Stomach smooth muscle (tissue), 2 donors: ENCODE measurements around the gene ATP2B1.
A peak's percentile ranks its signal among the peaks of the same experiment; 100 is the strongest.

Source experiments
- H3K27ac ChIP-seq: one replicate; pipeline ENCODE4 v1.7.0; 2013; ENCODE audit warnings: mild to moderate bottlenecking, low read length, inconsistent platforms
- H3K27me3 ChIP-seq, 2 donors: one replicate each; pipeline ENCODE4 v1.7.0; 2013; ENCODE audit warnings: low read length in 2 of 2; ENCODE audit not compliant: insufficient read depth in 2 of 2, control insufficient read depth in 1 of 2
- H3K36me3 ChIP-seq, 2 donors: one replicate each; pipeline ENCODE4 v1.7.0; 2013; ENCODE audit warnings: low read length in 2 of 2; ENCODE audit not compliant: control insufficient read depth in 2 of 2, insufficient read depth in 2 of 2
- H3K4me1 ChIP-seq: one replicate; pipeline ENCODE4 v1.7.0; 2013; ENCODE audit warnings: low read length; ENCODE audit not compliant: control insufficient read depth, insufficient read depth
- H3K4me3 ChIP-seq, 2 donors: one replicate each; pipeline ENCODE4 v1.7.0; 2013; ENCODE audit warnings: low read length in 2 of 2
- H3K9ac ChIP-seq, 2 donors: one replicate each; pipeline ENCODE4 v1.7.0; 2013; ENCODE audit warnings: low read length in 2 of 2, mild to moderate bottlenecking in 1 of 2
- H3K9me3 ChIP-seq, 2 donors: one replicate each; pipeline ENCODE4 v1.7.0; 2013; ENCODE audit warnings: low read length in 2 of 2; ENCODE audit not compliant: control insufficient read depth in 2 of 2
- donor health status: healthy.
- donor health status: Pancreatic carcinoma.

Gene ATP2B1

DNA sequence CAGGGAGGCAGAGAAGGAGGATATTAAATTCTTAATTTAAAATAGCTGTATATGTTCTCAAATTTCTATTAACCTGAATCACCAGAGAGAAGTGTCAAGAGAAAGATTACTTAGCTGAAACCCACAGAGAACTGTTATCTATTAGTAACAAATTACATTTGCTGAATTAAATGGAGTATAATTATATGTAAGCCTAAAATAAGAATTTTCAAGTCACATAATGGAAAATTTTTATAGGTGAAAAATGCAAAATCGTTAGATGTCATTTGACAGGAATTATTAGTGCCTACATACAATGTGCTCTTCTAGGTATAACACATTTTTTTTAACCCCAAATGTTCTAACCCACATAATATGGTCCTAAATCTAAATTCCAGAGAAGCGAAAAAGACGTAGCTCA is 4.1 kb upstream of the ATP2B1 start:
- Histone ChIP-seq H3K4me3 (no peak overlapping the region), H3K27ac (no peak overlapping the region), H3K9me3 (no peaks in the 10 kb centered on the region), H3K9ac (no peak overlapping the region), H3K36me3 (no peaks in the 10 kb centered on the region), H3K4me1 (no peaks in the 10 kb centered on the region), H3K27me3 (no peaks in the 10 kb centered on the region)

DNA sequence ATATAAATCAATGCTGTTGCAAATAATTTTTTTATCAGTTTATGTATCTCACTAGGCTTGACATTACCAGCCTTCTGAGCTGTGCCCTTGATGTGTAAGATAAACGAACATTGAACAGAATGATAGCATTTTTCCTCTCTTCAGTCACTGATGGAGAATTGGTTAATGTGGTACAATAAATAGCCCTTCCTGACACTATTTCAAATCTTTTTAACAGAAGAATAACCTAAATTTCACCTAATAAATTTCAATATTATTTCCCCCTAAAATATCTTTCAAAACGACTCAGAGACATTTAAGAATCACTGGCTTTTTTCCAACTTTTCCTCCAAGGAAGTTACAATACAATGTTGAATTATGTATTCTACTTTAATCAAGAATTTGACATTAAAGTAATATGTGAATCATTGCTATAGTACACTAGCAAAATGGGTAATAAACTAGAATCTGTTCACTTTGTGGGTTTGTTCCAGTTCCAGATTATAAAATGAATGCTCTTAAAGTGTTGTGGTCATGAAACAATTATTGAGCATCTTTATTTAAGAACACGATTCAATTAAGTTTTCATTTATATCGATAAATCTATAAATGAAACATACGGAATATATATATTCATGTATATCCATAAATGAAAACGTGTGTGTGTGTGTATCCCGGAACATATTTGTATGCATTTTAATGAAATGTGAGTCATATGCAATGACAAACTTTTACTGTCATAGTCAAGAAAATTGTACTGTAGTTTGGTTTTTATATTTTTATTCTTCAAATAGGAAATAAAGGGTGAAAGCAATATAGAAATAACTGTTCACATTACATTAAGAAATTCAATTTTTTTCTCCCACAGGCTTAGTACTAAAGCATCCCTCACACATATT is 2.5 kb upstream of the ATP2B1 start:
- H3K4me1 ChIP-seq, result no peaks in the 10 kb centered on the region
- H3K27me3 ChIP-seq, result no peaks in the 10 kb centered on the region
- no peaks in the 10 kb centered on the region for H3K9me3 ChIP-seq
- H3K36me3 ChIP-seq, result no peaks in the 10 kb centered on the region
- no peak overlapping the region for H3K9ac ChIP-seq
- H3K4me3 ChIP-seq, result peak overlapping the region in 1 of 2 donors; percentile 90
- H3K27ac ChIP-seq, result no peak overlapping the region

DNA sequence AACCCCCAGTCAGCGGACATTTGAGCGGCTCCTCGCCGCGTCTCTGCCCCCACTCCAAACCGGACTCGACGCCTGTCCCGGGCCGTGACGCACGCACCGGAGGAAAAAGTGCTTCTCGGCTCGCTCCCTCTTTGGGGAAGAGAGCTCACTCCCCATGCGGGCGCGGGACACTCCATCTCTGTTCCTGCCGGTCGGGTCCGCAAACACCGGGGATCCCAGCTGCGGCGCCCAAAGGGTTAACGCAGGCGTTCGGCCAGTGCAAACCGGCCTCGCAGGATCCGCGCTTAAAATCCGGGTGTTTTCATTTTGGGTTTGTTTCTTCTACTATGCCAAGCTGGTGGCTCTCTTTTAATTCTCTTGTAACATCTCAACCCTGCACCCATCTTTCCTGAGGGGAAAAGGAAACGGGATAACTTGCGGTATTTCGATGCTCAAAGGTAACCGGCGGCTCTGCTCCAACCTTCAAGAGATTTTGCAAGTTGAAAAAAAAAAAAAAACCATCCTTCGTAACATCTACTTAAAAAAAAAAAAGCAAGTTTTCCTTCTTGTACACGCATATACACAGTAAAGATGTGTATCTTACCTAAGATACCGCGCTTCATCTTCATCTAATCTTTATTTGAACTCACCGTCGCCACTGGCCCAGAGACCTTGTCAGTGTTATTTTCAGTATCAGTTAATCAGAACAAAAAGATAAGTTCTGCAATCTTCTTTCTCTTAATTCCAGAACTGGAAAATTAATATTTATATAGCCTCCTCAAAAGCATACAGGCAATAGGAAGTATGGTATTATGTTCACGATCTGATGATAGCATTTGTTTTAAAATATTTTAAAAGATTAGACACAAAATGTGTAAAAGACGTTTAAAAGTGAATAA is 1.6 kb upstream of the ATP2B1 start:
- Histone ChIP-seq H3K27me3 (no peaks in the 10 kb centered on the region), H3K4me1 (no peaks in the 10 kb centered on the region)

DNA sequence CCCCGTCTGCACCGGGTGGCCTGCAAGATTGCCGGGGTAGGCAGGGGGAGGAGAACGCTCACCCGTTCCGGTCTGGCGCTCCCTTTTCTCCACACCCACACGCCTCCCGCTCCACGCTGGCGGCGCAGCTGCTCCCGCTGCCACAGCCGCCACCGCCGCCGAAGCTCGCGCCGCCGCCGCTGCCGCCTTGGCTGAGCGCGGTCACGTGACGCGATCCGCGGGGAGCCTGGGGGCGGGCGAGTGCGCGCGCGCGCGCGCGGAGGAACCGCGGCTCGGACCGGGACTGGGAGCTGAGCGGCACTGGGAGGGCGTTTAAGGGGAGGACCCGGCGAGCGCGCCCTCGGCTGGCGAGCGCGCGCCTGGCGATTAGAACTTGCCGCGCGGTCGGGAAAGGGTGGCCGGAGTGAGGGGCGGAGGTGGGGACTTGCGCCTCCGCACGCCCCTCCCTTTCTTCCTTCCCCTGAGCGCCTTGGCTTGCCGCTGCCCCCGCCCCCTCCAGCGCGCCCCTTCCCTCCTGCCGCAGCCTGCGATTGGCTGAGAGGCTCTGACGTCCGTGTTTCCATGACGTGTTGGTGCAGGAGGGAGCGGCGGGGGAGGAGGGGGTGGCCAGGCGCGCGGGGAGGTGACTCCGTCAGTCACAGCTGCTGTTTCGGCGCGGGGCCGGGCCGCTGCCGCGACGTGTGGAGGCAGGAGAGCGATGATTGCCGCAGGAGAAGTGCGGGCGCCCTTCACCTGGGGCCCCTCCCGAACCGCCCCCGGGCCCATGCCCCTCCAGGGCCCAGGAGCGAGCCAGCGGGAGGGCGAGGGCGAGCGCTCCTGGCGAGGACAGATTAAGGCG is 738 bp upstream of the ATP2B1 start:
- Histone ChIP-seq H3K4me1 (no peaks in the 10 kb centered on the region), H3K9me3 (no peaks in the 10 kb centered on the region), H3K27me3 (no peaks in the 10 kb centered on the region), H3K4me3 (peak overlapping the region; percentile 89 to 90), H3K36me3 (no peaks in the 10 kb centered on the region), H3K27ac (peak overlapping the region; percentile 96), H3K9ac (peak overlapping the region; percentile 91 to 92)

More for the DNA sequence above, 1.6 kb upstream of the ATP2B1 start:
- peak overlapping the region; percentile 91 to 92 for H3K9ac ChIP-seq
- peak overlapping the region; percentile 96 for H3K27ac ChIP-seq
- H3K4me3 ChIP-seq, result peak overlapping the region; percentile 89 to 90
- no peaks in the 10 kb centered on the region for H3K36me3 ChIP-seq
- H3K9me3 ChIP-seq, result no peaks in the 10 kb centered on the region

DNA sequence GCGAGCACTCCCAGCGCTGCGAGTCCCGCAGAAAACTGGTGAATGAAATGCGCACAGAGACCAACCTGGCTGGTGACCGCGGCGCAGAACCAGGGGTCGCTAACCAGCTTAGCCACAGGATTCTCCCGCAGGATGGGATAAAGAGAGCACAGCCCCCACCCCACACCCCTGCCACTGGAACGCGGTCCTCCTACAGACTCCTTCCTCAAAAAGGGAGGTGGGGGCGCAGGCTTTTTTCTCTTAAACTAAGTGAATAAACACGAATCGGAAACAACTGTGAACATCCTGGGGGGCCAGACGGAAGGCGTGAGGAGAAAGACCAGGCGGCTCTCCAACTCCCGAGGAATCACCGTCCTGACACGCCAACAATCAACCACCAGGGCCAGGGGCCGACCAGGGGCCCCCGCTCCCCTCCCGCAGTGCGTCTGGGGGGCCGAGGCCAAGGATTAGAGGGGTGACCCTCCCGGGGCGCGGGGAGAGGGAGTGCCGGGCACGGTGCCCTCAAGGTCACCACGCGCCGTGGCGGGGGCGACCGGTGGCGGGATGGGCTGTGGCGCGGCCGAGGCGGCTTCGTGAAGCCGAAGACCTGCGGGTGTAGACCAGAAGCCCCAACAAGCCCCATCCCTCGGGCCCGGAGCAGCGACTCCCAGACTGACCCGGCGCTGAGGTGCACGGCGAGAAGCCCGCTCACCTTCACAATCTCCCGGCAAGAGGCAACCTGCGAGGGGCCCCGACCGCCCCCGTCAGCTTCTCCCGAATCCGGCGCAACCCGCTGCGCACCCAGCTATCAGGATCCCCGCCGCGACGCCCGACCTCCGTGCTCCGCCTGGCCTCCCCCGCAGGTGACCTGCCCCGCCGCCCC is 704 bp downstream of the ATP2B1 start:
- Histone ChIP-seq H3K27me3 (no peaks in the 10 kb centered on the region), H3K4me1 (no peaks in the 10 kb centered on the region), H3K4me3 (peak overlapping the region; percentile 90 to 95), H3K9me3 (no peaks in the 10 kb centered on the region), H3K36me3 (no peaks in the 10 kb centered on the region), H3K9ac (peak overlapping the region; percentile 66 to 79), H3K27ac (peak overlapping the region; percentile 77)

DNA sequence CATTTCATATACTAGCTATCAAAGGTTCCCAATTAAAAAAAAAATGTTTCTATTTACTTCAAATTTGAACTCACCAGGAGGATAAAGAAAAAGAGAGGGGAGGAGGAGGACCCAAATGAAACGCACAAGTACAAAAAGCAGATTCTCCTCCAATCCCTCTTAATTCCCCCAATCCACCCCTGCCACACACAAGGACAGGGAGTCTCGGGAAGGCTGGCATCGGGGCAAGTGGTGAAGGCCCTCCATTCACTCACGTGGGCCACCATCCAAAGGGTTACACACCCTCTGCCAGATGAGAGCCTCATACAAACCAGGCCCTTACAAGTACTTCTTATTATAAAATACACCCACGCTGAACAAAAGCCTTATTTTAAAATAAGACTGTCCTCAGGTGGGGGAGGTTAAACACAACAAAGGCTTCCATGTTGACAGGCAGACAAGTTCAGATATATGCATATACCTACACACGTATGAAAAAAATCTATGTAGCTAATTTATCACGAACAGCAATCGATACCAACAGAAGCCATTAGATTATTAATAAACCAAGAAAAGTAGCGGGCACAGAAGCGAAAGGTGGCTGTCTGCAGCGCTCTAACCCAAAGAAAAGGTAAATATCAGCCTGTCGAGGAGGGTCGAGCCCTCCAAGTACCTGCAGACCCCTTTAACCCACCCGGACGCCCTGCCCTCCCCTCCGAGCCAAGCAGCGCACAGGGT is 1.5 kb downstream of the ATP2B1 start:
- H3K9ac ChIP-seq, result peak overlapping the region; percentile 66 to 79
- H3K4me1 ChIP-seq, result no peaks in the 10 kb centered on the region
- H3K27me3 ChIP-seq, result no peaks in the 10 kb centered on the region
- H3K4me3 ChIP-seq, result peak overlapping the region; percentile 90 to 95
- no peaks in the 10 kb centered on the region for H3K36me3 ChIP-seq
- H3K27ac ChIP-seq, result no peak overlapping the region
- no peaks in the 10 kb centered on the region for H3K9me3 ChIP-seq

DNA sequence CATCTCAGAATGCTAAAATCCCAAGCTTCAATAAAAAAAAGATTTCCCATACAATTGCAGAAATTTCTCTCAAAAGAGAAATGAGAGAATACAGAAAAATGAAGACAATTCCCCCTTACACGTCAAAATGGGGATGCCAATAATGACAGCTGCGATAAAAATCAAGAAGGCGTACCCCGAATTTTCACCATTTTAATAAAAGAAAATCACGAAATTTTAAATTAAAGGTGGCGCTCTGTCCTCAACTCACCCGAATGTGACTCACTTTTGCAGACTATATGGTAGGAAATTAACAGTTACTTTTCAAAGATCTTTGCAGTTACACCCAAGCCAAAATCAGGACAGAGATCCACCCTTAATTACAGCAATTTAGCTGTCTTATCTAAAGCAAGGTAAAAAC is 2.1 kb downstream of the ATP2B1 start:
- Histone ChIP-seq H3K9me3 (no peaks in the 10 kb centered on the region), H3K4me3 (peak overlapping the region; percentile 90 to 95), H3K4me1 (no peaks in the 10 kb centered on the region), H3K27me3 (no peaks in the 10 kb centered on the region), H3K9ac (peak overlapping the region in 1 of 2 donors; percentile 79), H3K27ac (no peak overlapping the region), H3K36me3 (no peaks in the 10 kb centered on the region)

DNA sequence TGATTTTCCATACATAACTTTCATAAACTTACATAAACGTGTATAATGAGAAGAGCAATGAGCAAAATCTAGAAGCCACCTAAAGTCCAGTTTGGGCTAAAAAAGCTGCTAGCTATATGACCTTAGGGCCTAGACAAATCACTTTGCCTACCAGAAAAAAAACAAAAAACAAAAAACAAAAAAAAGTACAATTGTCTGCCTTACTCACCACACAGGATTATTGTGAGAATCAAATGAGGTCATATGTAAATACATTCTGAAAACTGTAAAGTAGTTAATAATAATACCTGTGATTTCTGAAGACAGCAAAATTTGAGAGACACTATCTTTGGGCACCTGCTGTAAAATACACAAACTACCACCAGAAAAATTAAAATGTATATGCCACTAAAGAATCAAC is 4.2 kb downstream of the ATP2B1 start:
- no peaks in the 10 kb centered on the region for H3K27me3 ChIP-seq
- no peaks in the 10 kb centered on the region for H3K36me3 ChIP-seq
- no peaks in the 10 kb centered on the region for H3K4me1 ChIP-seq
- H3K9me3 ChIP-seq, result no peaks in the 10 kb centered on the region
- H3K9ac ChIP-seq, result no peak overlapping the region
- no peak overlapping the region for H3K4me3 ChIP-seq
- no peak overlapping the region for H3K27ac ChIP-seq

DNA sequence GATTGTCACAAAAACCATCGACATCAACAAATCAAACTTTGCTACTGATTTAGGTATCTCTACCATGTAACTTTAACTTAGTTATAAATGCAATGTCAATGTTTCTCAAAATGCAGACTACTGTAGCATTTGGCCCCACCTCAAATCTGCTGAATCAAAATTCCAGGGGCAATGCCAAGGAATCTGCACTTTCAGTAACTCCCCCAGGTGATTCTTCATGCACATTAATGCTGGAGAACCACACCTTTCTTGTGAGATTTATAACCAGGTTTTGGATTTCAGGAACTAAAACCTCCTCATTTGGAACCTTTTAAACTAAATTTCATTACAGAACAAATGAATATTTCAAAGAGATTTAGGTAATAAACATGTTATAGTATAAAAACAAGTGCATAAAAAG is 4.9 kb downstream of the ATP2B1 start:
- H3K4me3 ChIP-seq, result no peak overlapping the region
- no peaks in the 10 kb centered on the region for H3K4me1 ChIP-seq
- H3K9me3 ChIP-seq, result no peaks in the 10 kb centered on the region
- H3K9ac ChIP-seq, result no peak overlapping the region
- H3K27me3 ChIP-seq, result no peaks in the 10 kb centered on the region
- H3K36me3 ChIP-seq, result no peaks in the 10 kb centered on the region
- H3K27ac ChIP-seq, result no peak overlapping the region
